K562 (cell line): Measurements from ENCODE around the gene KLK15. TPM values are rescaled to one million over a fixed set of nuclear protein-coding genes. Genes with fewer than 3 reads are reported as not detected.

ENCODE experiments used
- ATAC-seq: fragments of 200-7000 bp; cut with Tn5 transposase; 3 replicates; pipeline ENCODE4 v1.9.1; 2020; ENCODE audit warnings: moderate library complexity
- BruUV-seq: library from RNA; stranded (reverse); fragments of 400-500 nt; replicated peaks from 2 replicates; lab custom pipeline; 2021; lab: Mats Ljungman, UMichigan
- CTCF ChIA-PET: fragments of 300-600 bp; formaldehyde crosslinking; extraction: SDS; loops from one replicate; lab custom pipeline; 2021; ENCODE audit warnings: low intra/inter-chr PET ratio; lab: Yijun Ruan, JAX
- POLR2A ChIA-PET: fragments of 300-600, 350-650 bp; sonication (Branson Sonifier 250); formaldehyde crosslinking; extraction: SDS; loops from one replicate; lab custom pipeline; 2021; ENCODE audit warnings: antibody characterized with exemption, inconsistent platforms; lab: Yijun Ruan, JAX
- DNase-seq, 4 experiments: peaks; one replicate each; pipeline versions ENCODE4 v3.0.0 to v3.0.0-alpha.2; 2011 to 2018; ENCODE audit warnings: low spot score in 3 of 4, mixed read lengths in 3 of 4; ENCODE audit errors: extremely low read depth in 1 of 4
- FAIRE-seq: peaks from 2 replicates; lab custom pipeline; 2011; peaks lifted over from hg19 to GRCh38; lab: Jason Lieb, UNC
- H2AFZ ChIP-seq: 2 replicates; pipeline ENCODE4 v1.6.0; 2011; ENCODE audit warnings: low read depth, low read length, control low read depth, inconsistent platforms
- H3K27ac ChIP-seq: fragments of 200-600 bp; 3 replicates; pipeline ENCODE4 v1.8.0; 2011; ENCODE audit warnings: low read depth, mild to moderate bottlenecking, control low read depth, inconsistent platforms, low read length, moderate library complexity, mixed read lengths; ENCODE audit errors: extremely low read depth
- H3K27me3 ChIP-seq, 2 experiments: fragments of 300-600 bp in 1 of 2; 2 replicates in 1 of 2; 3 replicates in 1 of 2; pipeline versions ENCODE4 v1.6.0 to v1.8.0; 2011; ENCODE audit warnings: inconsistent platforms in 2 of 2, low read length in 2 of 2, mild to moderate bottlenecking in 1 of 2, mixed read lengths in 1 of 2, moderate library complexity in 1 of 2; ENCODE audit not compliant: control insufficient read depth in 2 of 2, insufficient read depth in 2 of 2
- H3K36me3 ChIP-seq: fragments of 300-600 bp; 3 replicates; pipeline ENCODE4 v1.8.0; 2011; ENCODE audit warnings: mild to moderate bottlenecking, low read length, inconsistent platforms; ENCODE audit not compliant: control insufficient read depth, insufficient read depth
- H3K4me1 ChIP-seq, 2 experiments: fragments of 200-600 bp in 1 of 2; replicated peaks in 1 of 2; 2 replicates in 1 of 2; 3 replicates in 1 of 2; pipeline versions ENCODE4 v1.5.1 to v1.8.0; 2011; ENCODE audit warnings: inconsistent platforms in 2 of 2, low read length in 2 of 2, mild to moderate bottlenecking in 1 of 2, mixed read lengths in 1 of 2, moderate library complexity in 1 of 2; ENCODE audit not compliant: control insufficient read depth in 2 of 2, insufficient read depth in 2 of 2
- H3K4me2 ChIP-seq: 2 replicates; pipeline ENCODE4 v1.6.1; 2011; ENCODE audit warnings: low read length, control low read depth, inconsistent platforms, mixed read lengths; ENCODE audit not compliant: insufficient read depth
- H3K4me3 ChIP-seq: fragments of 200-600 bp; sonication (generic), shearing (Covaris generic); 2 replicates; pipeline ENCODE4 v1.5.1; 2016; ENCODE audit warnings: control low read depth, inconsistent platforms
- H3K79me2 ChIP-seq: fragments of 200-600 bp; 3 replicates; pipeline ENCODE4 v1.8.0; 2011; ENCODE audit warnings: low read length, inconsistent platforms; ENCODE audit not compliant: control insufficient read depth, insufficient read depth
- H3K9ac ChIP-seq, 2 experiments: 2 replicates each; pipeline versions ENCODE4 v1.6.0 to v1.6.1; 2011; ENCODE audit warnings: low read depth in 2 of 2, low read length in 2 of 2, control low read depth in 1 of 2, inconsistent platforms in 1 of 2, mild to moderate bottlenecking in 1 of 2, mixed read lengths in 1 of 2; ENCODE audit not compliant: insufficient read depth in 1 of 2
- H3K9me1 ChIP-seq: one replicate; pipeline ENCODE4 v1.6.0; 2011; ENCODE audit warnings: inconsistent platforms, mild to moderate bottlenecking, low read length, moderate library complexity; ENCODE audit not compliant: control insufficient read depth, insufficient read depth
- H3K9me3 ChIP-seq: replicated peaks from 2 replicates; pipeline ENCODE4 v1.5.1; 2011; ENCODE audit warnings: low read depth, low read length, inconsistent platforms; ENCODE audit not compliant: control insufficient read depth, insufficient read depth
- H4K20me1 ChIP-seq: replicated peaks from 2 replicates; pipeline ENCODE4 v1.6.1; 2011; ENCODE audit warnings: low read length, inconsistent platforms, mixed read lengths; ENCODE audit not compliant: control insufficient read depth, insufficient read depth
- ARNT ChIP-seq, 2 experiments: fragments of 450-650 bp; IDR thresholded peaks; 2 replicates each; pipeline ENCODE4 v1.6.1; 2016; ENCODE audit warnings: mild to moderate bottlenecking in 1 of 2
- BHLHE40 ChIP-seq: IDR thresholded peaks from 2 replicates; pipeline ENCODE4 v1.6.1; 2011; ENCODE audit warnings: low read length, improper control_type of control experiment
- CREB3L1 ChIP-seq: fragments of 450-650 bp; IDR thresholded peaks from 2 replicates; pipeline ENCODE4 v1.6.1; 2014; ENCODE audit warnings: low read depth, mild to moderate bottlenecking, moderate library complexity, borderline replicate concordance
- EP300 ChIP-seq: IDR thresholded peaks from 2 replicates; pipeline ENCODE4 v1.6.1; 2012; ENCODE audit warnings: low read length, improper control_type of control experiment
- GTF2E2 ChIP-seq: fragments of 200-800 bp; sonication (Bioruptor generic); IDR thresholded peaks from 2 replicates; pipeline ENCODE4 v1.6.1; 2016; ENCODE audit warnings: missing genetic modification characterization, missing compliant biosample characterization
- JUND ChIP-seq, 2 experiments: IDR thresholded peaks; 2 replicates in 1 of 2; 3 replicates in 1 of 2; pipeline ENCODE4 v1.6.1; 2011; ENCODE audit warnings: borderline replicate concordance in 2 of 2, low read depth in 2 of 2, low read length in 2 of 2, improper control_type of control experiment in 1 of 2, missing biosample characterization in 1 of 2, missing genetic modification characterization in 1 of 2, missing genetic modification reagents in 1 of 2
- KLF16 ChIP-seq: IDR thresholded peaks from 2 replicates; pipeline ENCODE4 v1.6.1; 2016; ENCODE audit warnings: antibody characterized with exemption
- MEIS2 ChIP-seq: fragments of 450-650 bp; IDR thresholded peaks from 2 replicates; pipeline ENCODE4 v1.6.1; 2014; ENCODE audit warnings: mild to moderate bottlenecking; ENCODE audit not compliant: partially characterized antibody
- NFXL1 ChIP-seq: fragments of 450-650 bp; formaldehyde crosslinking; IDR thresholded peaks from 2 replicates; pipeline ENCODE4 v1.4.0; 2021; ENCODE audit warnings: mild to moderate bottlenecking
- PCBP2 ChIP-seq: fragments of 200-400 bp; formaldehyde crosslinking; IDR thresholded peaks from 2 replicates; pipeline ENCODE4 v1.6.1; 2018; ENCODE audit warnings: low read length, low read depth, mild to moderate bottlenecking, moderate library complexity; ENCODE audit not compliant: poor library complexity, severe bottlenecking
- PML ChIP-seq: IDR thresholded peaks from 2 replicates; pipeline ENCODE4 v1.6.1; 2012; ENCODE audit warnings: low read length, inconsistent platforms
- POLR2G ChIP-seq: fragments of 200-400 bp; formaldehyde crosslinking; IDR thresholded peaks from 2 replicates; pipeline ENCODE4 v1.6.1; 2017; ENCODE audit warnings: low read depth, mild to moderate bottlenecking, antibody characterized with exemption, low read length, moderate library complexity
- SRSF3 ChIP-seq: fragments of 200-400 bp; formaldehyde crosslinking; IDR thresholded peaks from 2 replicates; pipeline ENCODE4 v1.6.1; 2016; ENCODE audit warnings: mild to moderate bottlenecking, low read length, moderate library complexity; ENCODE audit not compliant: insufficient read depth
- TFAM ChIP-seq: fragments of 250-450 bp; sonication (Bioruptor Pico); conservative IDR thresholded peaks from 2 replicates; pipeline ENCODE4 v1.5.0; 2021; ENCODE audit warnings: mild to moderate bottlenecking, moderate library complexity
- ZNF551 ChIP-seq: fragments of 250-450 bp; sonication (Bioruptor Pico); IDR thresholded peaks from 2 replicates; pipeline ENCODE4 v1.5.0; 2021; ENCODE audit warnings: mild to moderate bottlenecking, moderate library complexity
- WGBS: fragments of 100-300 bp; shearing (Covaris generic); methylation state at CpG from one replicate; pipeline ENCODE4 v1.1.6; 2016; ENCODE audit warnings: low coverage, mixed read lengths; ENCODE audit not compliant: insufficient coverage; ENCODE audit errors: missing lambda C conversion rate; 5-methylcytosine and 5-hydroxymethylcytosine counted together
- in situ Hi-C: fragments of 300-500 bp; cut with MboI; formaldehyde crosslinking; loops from 4 replicates; pipeline ENCODE4 v1.15.0; 2018; ENCODE audit warnings: inconsistent platforms, mixed read lengths
- intact Hi-C: fragments of 100-400 bp; cut with micrococcal nuclease; formaldehyde crosslinking; loops from 2 replicates; pipeline ENCODE4 v1.14.2; 2022
- polyA plus RNA-seq, 8 experiments: library from polyadenylated mRNA; depleted of rRNA in 4 of 8; stranded (reverse) in 5 of 8; unstranded in 3 of 8; fragments of >200 nt; fragmentation: Nextera tagmentation in 2 of 8; fragmentation: Illumina TruSeq in 1 of 8; extraction: Ambion mirVana in 2 of 8; extraction: Trizol in 1 of 8; gene quantifications; 2 replicates each; pipeline versions ENCODE4 v1.2.1 to v1.2.3, GENCODE V29; 2011 to 2014; ENCODE audit warnings: inconsistent platforms in 1 of 8, missing spikeins in 1 of 8
- total RNA-seq, 7 experiments: library from RNA; depleted of rRNA in 6 of 7; stranded (reverse); fragments of >200 nt in 6 of 7; fragmentation: Illumina TruSeq in 2 of 7; extraction: Trizol in 2 of 7; gene quantifications; 2 replicates each; pipeline versions ENCODE4 v1.2.1 to v1.2.3, GENCODE V29; 2011 to 2021; ENCODE audit warnings: low replicate concordance in 1 of 7
- TF ChIP-seq, protein P1 (sequence below): sonication (generic); formaldehyde crosslinking; IDR thresholded peaks from 2 replicates; pipeline ENCODE4 v1.8.0; 2023; ENCODE audit warnings: mild to moderate bottlenecking, missing genetic modification reagents
- TF ChIP-seq, protein P2 (sequence below): fragments of 450-650 bp; formaldehyde crosslinking; IDR thresholded peaks from 2 replicates; pipeline ENCODE4 v1.4.0; 2020; ENCODE audit warnings: mild to moderate bottlenecking

Gene KLK15
- total and polyA plus RNA-seq, 9 of the 15 experiments (the other 6 are each of a cell fraction or from before 2014, with no cell fraction given): not detected

- ChIA-PET CTCF (interaction anchor here (0.7 kb wide), 1 partner anchor 30 kb away, joined by 5 read pairs; no protein-coding TSS in a partner anchor), POLR2A (interaction anchor here (1.1 to 1.3 kb wide), 2 partner anchors 10 to 13 kb away, joined by 3 to 5 read pairs; no protein-coding TSS in a partner anchor)
- no peaks in the 10 kb centered on the region for H3K79me2 ChIP-seq
- TF ChIP-seq SRSF3: no peak
- no peak for TF ChIP-seq BHLHE40
- no peak for TF ChIP-seq NFXL1 (CRISPR knock-in tag)
- no peak for TF ChIP-seq POLR2G
- no peak for TF ChIP-seq PML
- TF ChIP-seq EP300: no peak
- TF ChIP-seq, protein P1, sequence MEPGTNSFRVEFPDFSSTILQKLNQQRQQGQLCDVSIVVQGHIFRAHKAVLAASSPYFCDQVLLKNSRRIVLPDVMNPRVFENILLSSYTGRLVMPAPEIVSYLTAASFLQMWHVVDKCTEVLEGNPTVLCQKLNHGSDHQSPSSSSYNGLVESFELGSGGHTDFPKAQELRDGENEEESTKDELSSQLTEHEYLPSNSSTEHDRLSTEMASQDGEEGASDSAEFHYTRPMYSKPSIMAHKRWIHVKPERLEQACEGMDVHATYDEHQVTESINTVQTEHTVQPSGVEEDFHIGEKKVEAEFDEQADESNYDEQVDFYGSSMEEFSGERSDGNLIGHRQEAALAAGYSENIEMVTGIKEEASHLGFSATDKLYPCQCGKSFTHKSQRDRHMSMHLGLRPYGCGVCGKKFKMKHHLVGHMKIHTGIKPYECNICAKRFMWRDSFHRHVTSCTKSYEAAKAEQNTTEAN (CRISPR knock-in tag): no peak
- TF ChIP-seq ZNF551 (CRISPR knock-in tag): no peak
- TF ChIP-seq GTF2E2: no peak
- TF ChIP-seq TFAM (CRISPR knock-in tag): no peak
- TF ChIP-seq, protein P2, sequence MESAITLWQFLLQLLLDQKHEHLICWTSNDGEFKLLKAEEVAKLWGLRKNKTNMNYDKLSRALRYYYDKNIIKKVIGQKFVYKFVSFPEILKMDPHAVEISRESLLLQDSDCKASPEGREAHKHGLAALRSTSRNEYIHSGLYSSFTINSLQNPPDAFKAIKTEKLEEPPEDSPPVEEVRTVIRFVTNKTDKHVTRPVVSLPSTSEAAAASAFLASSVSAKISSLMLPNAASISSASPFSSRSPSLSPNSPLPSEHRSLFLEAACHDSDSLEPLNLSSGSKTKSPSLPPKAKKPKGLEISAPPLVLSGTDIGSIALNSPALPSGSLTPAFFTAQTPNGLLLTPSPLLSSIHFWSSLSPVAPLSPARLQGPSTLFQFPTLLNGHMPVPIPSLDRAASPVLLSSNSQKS (CRISPR knock-in tag): no peak
- TF ChIP-seq JUND (IDR thresholded peaks at IDR 0.05; ENCODE audit: borderline replicate concordance, low read depth, low read length): no peak
- TF ChIP-seq JUND (tag; IDR thresholded peaks at IDR 0.05; ENCODE audit: borderline replicate concordance, low read depth, low read length): no peak
- TF ChIP-seq CREB3L1: peak; percentile 85; the same call in 1 of the 2 replicates
- no peak for TF ChIP-seq KLF16
- TF ChIP-seq PCBP2: no peak
- no peak for TF ChIP-seq MEIS2
- TF ChIP-seq ARNT (IDR thresholded peaks at IDR 0.05): peak in 1 of 2 experiments; percentile 99; a peak in 2 of 4 replicates
- no peaks in the 10 kb centered on the region for H3K9me1 ChIP-seq
- peaks cover 14 to 21% of the 10 kb centered on the region in 2 experiments; a peak in 4 of 5 replicates for H3K4me1 ChIP-seq
- no TSS peak for BruUV-seq
- H3K9me3 ChIP-seq: no peaks in the 10 kb centered on the region
- no peak for FAIRE-seq
- H3K4me3 ChIP-seq: no peak overlapping the region
- 55% methylated on average over 6 of the region's 6 CpGs for WGBS
- H4K20me1 ChIP-seq: no peaks in the 10 kb centered on the region; the same call in 1 of the 2 replicates
- H3K27me3 ChIP-seq: 0 out of 5 replicates have a peak, but pooled peaks cover 0 to 6% of the 10 kb centered on the region in 2 experiments
- no peak for DNase-seq
- H3K27ac ChIP-seq: no peak overlapping the region
- H3K36me3 ChIP-seq: no peaks in the 10 kb centered on the region
- H3K4me2 ChIP-seq: no peak overlapping the region
- intact Hi-C loops: no loop called here
- in situ Hi-C loops: no loop called here
- H2AFZ ChIP-seq: no peak overlapping the region
- H3K9ac ChIP-seq: no peak overlapping the region
- ATAC-seq: no peak
These were observed 411 bp upstream of the KLK15 start for GRCh38 chr19:50833802-50834167.
